GM23338 (cell line): ENCODE measurements around the gene PIM3.

Experiments
- CTCF ChIP-seq, 2 experiments: fragments of 200-600 bp in 1 of 2; sonication (generic) in 1 of 2; conservative IDR thresholded peaks; 2 replicates each; pipeline versions ENCODE4 v1.5.1 to v1.6.1; 2016 to 2017; ENCODE audit warnings: antibody characterized with exemption in 2 of 2, low read depth in 2 of 2, mild to moderate bottlenecking in 2 of 2, moderate library complexity in 1 of 2
- EZH2 ChIP-seq: fragments of 200-600 bp; sonication (generic); IDR thresholded peaks from one replicate; pipeline ENCODE4 v1.8.0; 2017; ENCODE audit warnings: antibody characterized with exemption, mild to moderate bottlenecking, low read depth; ENCODE audit not compliant: unreplicated experiment
- EZH2phosphoT487 ChIP-seq: fragments of 200-600 bp; sonication (generic); IDR thresholded peaks from one replicate; pipeline ENCODE4 v1.8.1; 2018; ENCODE audit warnings: antibody characterized with exemption; ENCODE audit not compliant: unreplicated experiment
- POLR2AphosphoS5 ChIP-seq: IDR thresholded peaks from 2 replicates; pipeline ENCODE4 v1.6.1; 2016; ENCODE audit warnings: antibody characterized with exemption, low read depth
- ZNF331 ChIP-seq: fragments of 250-450 bp; sonication (Bioruptor Pico); IDR thresholded peaks from 2 replicates; pipeline ENCODE4 v1.5.0; 2020; ENCODE audit warnings: low read depth, mild to moderate bottlenecking, moderate library complexity
- TF ChIP-seq, protein P1 (sequence below): IDR thresholded peaks from 2 replicates; pipeline ENCODE4 v1.6.1; 2016; ENCODE audit warnings: antibody characterized with exemption
- TF ChIP-seq, protein P2 (sequence below): IDR thresholded peaks from one replicate; pipeline ENCODE4 v1.6.1; 2018; ENCODE audit warnings: antibody characterized with exemption; ENCODE audit not compliant: unreplicated experiment

DNA sequence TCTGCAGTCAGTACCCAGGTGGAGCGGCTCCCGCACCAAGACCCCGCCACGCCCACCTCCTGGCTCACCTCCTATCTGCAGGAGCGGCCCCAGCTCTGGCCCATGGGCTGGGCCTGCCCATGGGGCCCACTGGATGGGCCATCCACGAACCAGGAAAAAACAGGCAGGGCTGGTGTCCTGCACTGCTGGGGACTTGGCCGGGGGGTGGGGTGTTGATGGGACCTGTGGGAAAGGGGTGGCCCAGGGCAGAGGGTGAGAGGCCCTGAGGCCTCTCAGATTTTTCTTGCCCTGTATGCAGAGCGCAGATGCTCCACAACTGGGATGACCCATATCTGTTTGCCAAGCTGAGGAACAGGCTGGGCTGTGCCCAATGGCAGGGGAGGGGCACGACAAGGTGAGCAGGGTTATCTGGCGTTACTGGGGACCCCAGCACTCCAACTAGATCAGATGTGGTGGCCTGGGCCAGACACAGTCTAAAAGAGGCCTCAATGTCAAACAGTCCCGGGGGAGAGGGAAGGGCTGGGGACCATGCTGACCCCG lies 2.7 kb upstream of the PIM3 start:
- TF ChIP-seq CTCF (conservative IDR thresholded peaks at IDR 0.05; ENCODE audit: low read depth in 2 of 2) (no peak), EZH2 (no peak), POLR2AphosphoS5 (no peak), ZNF331 (no peak), EZH2phosphoT487 (no peak)
- TF ChIP-seq, protein P1, sequence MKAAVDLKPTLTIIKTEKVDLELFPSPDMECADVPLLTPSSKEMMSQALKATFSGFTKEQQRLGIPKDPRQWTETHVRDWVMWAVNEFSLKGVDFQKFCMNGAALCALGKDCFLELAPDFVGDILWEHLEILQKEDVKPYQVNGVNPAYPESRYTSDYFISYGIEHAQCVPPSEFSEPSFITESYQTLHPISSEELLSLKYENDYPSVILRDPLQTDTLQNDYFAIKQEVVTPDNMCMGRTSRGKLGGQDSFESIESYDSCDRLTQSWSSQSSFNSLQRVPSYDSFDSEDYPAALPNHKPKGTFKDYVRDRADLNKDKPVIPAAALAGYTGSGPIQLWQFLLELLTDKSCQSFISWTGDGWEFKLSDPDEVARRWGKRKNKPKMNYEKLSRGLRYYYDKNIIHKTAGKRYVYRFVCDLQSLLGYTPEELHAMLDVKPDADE, result no peak
- TF ChIP-seq, protein P2, sequence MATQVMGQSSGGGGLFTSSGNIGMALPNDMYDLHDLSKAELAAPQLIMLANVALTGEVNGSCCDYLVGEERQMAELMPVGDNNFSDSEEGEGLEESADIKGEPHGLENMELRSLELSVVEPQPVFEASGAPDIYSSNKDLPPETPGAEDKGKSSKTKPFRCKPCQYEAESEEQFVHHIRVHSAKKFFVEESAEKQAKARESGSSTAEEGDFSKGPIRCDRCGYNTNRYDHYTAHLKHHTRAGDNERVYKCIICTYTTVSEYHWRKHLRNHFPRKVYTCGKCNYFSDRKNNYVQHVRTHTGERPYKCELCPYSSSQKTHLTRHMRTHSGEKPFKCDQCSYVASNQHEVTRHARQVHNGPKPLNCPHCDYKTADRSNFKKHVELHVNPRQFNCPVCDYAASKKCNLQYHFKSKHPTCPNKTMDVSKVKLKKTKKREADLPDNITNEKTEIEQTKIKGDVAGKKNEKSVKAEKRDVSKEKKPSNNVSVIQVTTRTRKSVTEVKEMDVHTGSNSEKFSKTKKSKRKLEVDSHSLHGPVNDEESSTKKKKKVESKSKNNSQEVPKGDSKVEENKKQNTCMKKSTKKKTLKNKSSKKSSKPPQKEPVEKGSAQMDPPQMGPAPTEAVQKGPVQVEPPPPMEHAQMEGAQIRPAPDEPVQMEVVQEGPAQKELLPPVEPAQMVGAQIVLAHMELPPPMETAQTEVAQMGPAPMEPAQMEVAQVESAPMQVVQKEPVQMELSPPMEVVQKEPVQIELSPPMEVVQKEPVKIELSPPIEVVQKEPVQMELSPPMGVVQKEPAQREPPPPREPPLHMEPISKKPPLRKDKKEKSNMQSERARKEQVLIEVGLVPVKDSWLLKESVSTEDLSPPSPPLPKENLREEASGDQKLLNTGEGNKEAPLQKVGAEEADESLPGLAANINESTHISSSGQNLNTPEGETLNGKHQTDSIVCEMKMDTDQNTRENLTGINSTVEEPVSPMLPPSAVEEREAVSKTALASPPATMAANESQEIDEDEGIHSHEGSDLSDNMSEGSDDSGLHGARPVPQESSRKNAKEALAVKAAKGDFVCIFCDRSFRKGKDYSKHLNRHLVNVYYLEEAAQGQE, result no peak
